ENCODE measurements around the gene CLDN5. TPM values are rescaled to one million over a fixed set of nuclear protein-coding genes. Genes with fewer than 3 reads are reported as not detected.

CLDN5 gene
- total RNA-seq, 2 experiments from 2014 or later: not detected

- no peaks in the 10 kb centered on the region for H4K20me1 ChIP-seq (ENCODE audit: insufficient read depth, low read length)
- H3K4me3 ChIP-seq (ENCODE audit: low read depth, low read length, poor library complexity, severe bottlenecking): no peak overlapping the region
- TF ChIP-seq CTCF (conservative IDR thresholded peaks at IDR 0.05; ENCODE audit: low read length) (no peak), EZH2phosphoT487 (IDR thresholded peaks at IDR 0.05; ENCODE audit: borderline replicate concordance, low read depth, low read length) (no peak)
- intact Hi-C loops (cut with micrococcal nuclease; ENCODE audit: unreplicated experiment): no loop called here
- H3K27ac ChIP-seq (ENCODE audit: low read depth, low read length, poor library complexity, severe bottlenecking): no peak overlapping the region
- no peaks in the 10 kb centered on the region for H3K36me3 ChIP-seq (ENCODE audit: insufficient read depth, low read length)
- BruUV-seq (replicated peaks): no TSS peak
- H2AFZ ChIP-seq (ENCODE audit: low read length): no peak overlapping the region
- no peaks in the 10 kb centered on the region; the same call in 1 of the 2 replicates for H3K9me3 ChIP-seq (ENCODE audit: low read length)
- no peak for DNase-seq (ENCODE audit: low spot score)
- H3K4me1 ChIP-seq (ENCODE audit: insufficient read depth, low read length, poor library complexity, severe bottlenecking): no peaks in the 10 kb centered on the region
- no peaks in the 10 kb centered on the region for H3K79me2 ChIP-seq (ENCODE audit: insufficient read depth, low read depth, low read length)
- CTCF ChIA-PET (ENCODE audit: unreplicated experiment): no interaction called here
- H3K9me2 ChIP-seq (ENCODE audit: insufficient read depth, low read length): no peaks in the 10 kb centered on the region
- POLR2A ChIA-PET: interaction anchor here (0.9 kb wide), 1 partner anchor 60 kb away, joined by 3 read pairs; no protein-coding TSS in a partner anchor
- H3K4me2 ChIP-seq (ENCODE audit: low read length): no peak overlapping the region
Observed at GRCh38 chr22:19555651-19556050, 31.4 kb upstream of the CLDN5 start.

- no TSS peak for BruUV-seq (replicated peaks)
- intact Hi-C loops (cut with micrococcal nuclease; ENCODE audit: unreplicated experiment): no loop called here
- Histone ChIP-seq H2AFZ (ENCODE audit: low read length) (no peak overlapping the region), H3K36me3 (ENCODE audit: insufficient read depth, low read length) (no peaks in the 10 kb centered on the region), H3K9me2 (ENCODE audit: insufficient read depth, low read length) (no peaks in the 10 kb centered on the region), H4K20me1 (ENCODE audit: insufficient read depth, low read length) (no peaks in the 10 kb centered on the region), H3K4me3 (ENCODE audit: low read depth, low read length, poor library complexity, severe bottlenecking) (no peak overlapping the region), H3K79me2 (ENCODE audit: insufficient read depth, low read depth, low read length) (no peaks in the 10 kb centered on the region), H3K4me2 (ENCODE audit: low read length) (no peak overlapping the region), H3K4me1 (ENCODE audit: insufficient read depth, low read length, poor library complexity, severe bottlenecking) (no peaks in the 10 kb centered on the region), H3K27ac (ENCODE audit: low read depth, low read length, poor library complexity, severe bottlenecking) (no peak overlapping the region), H3K9me3 (ENCODE audit: low read length) (no peaks in the 10 kb centered on the region; the same call in 1 of the 2 replicates)
- TF ChIP-seq EZH2phosphoT487 (IDR thresholded peaks at IDR 0.05; ENCODE audit: borderline replicate concordance, low read depth, low read length) (no peak), CTCF (conservative IDR thresholded peaks at IDR 0.05; ENCODE audit: low read length) (no peak)
- DNase-seq (ENCODE audit: low spot score): no peak
- ChIA-PET CTCF (ENCODE audit: unreplicated experiment) (no interaction called here), POLR2A (interaction anchor here (0.6 to 0.9 kb wide), 2 partner anchors 59 to 256 kb away, joined by 3 to 4 read pairs; no protein-coding TSS in a partner anchor)
Observed at GRCh38 chr22:19554834-19555404, 30.7 kb upstream of the CLDN5 start.

- Histone ChIP-seq H3K4me3 (ENCODE audit: low read depth, low read length, poor library complexity, severe bottlenecking) (no peak overlapping the region), H3K36me3 (ENCODE audit: insufficient read depth, low read length) (no peaks in the 10 kb centered on the region), H2AFZ (ENCODE audit: low read length) (no peak overlapping the region), H3K9me3 (ENCODE audit: low read length) (no peaks in the 10 kb centered on the region; the same call in 1 of the 2 replicates), H3K9me2 (ENCODE audit: insufficient read depth, low read length) (no peaks in the 10 kb centered on the region), H3K79me2 (ENCODE audit: insufficient read depth, low read depth, low read length) (no peaks in the 10 kb centered on the region), H3K4me2 (ENCODE audit: low read length) (no peak overlapping the region), H3K4me1 (ENCODE audit: insufficient read depth, low read length, poor library complexity, severe bottlenecking) (no peaks in the 10 kb centered on the region), H3K27ac (ENCODE audit: low read depth, low read length, poor library complexity, severe bottlenecking) (no peak overlapping the region), H4K20me1 (ENCODE audit: insufficient read depth, low read length) (no peaks in the 10 kb centered on the region)
- intact Hi-C loops (cut with micrococcal nuclease; ENCODE audit: unreplicated experiment): no loop called here
- no peak for DNase-seq (ENCODE audit: low spot score)
- TF ChIP-seq EZH2phosphoT487 (IDR thresholded peaks at IDR 0.05; ENCODE audit: borderline replicate concordance, low read depth, low read length): no peak
- no peak for TF ChIP-seq CTCF (conservative IDR thresholded peaks at IDR 0.05; ENCODE audit: low read length)
- ChIA-PET CTCF (ENCODE audit: unreplicated experiment) (no interaction called here), POLR2A (no interaction called here)
- no TSS peak for BruUV-seq (replicated peaks)
Observed at GRCh38 chr22:19553201-19553600, 29.0 kb upstream of the CLDN5 start.

Measured in OCI-LY7 (cell line).